Activated T-cell treated with anti-CD3 and anti-CD28 coated beads, Interleukin-2, amount 50 U/mL, for 24 hours (primary cell): ENCODE measurements around the gene BAIAP2L1.
"Not testable (repeated sequence)": the region's sequence is repeated elsewhere in the genome, so short reads cannot be mapped to it uniquely, and the experiment has no call there.

ENCODE experiments used
- DNase-seq: peaks from one replicate; pipeline ENCODE4 v3.0.0-alpha.2; 2020
- H3K27ac Mint-ChIP-seq: 2 replicates; pipeline ENCODE4 v1.8.0; 2020; ENCODE audit warnings: mild to moderate bottlenecking, mixed read lengths
- H3K27me3 Mint-ChIP-seq: 2 replicates; pipeline ENCODE4 v1.8.0; 2020; ENCODE audit warnings: mixed read lengths
- H3K36me3 Mint-ChIP-seq: 2 replicates; pipeline ENCODE4 v1.8.0; 2020; ENCODE audit warnings: low read depth, mixed read lengths
- H3K4me1 Mint-ChIP-seq: 2 replicates; pipeline ENCODE4 v1.8.0; 2020; ENCODE audit warnings: low read depth, mixed read lengths
- H3K4me3 Mint-ChIP-seq: 2 replicates; pipeline ENCODE4 v1.8.0; 2020; ENCODE audit warnings: mild to moderate bottlenecking, moderate library complexity, mixed read lengths
- H3K9me3 Mint-ChIP-seq: 2 replicates; pipeline ENCODE4 v1.8.0; 2020; ENCODE audit warnings: mixed read lengths

The BAIAP2L1 gene

GRCh38 chr7:98413655-98414054 is 12.8 kb upstream of the BAIAP2L1 start:
- not testable (repeated sequence) for DNase-seq, H3K4me1 Mint-ChIP-seq, H3K27ac Mint-ChIP-seq, H3K9me3 Mint-ChIP-seq, H3K36me3 Mint-ChIP-seq, H3K4me3 Mint-ChIP-seq
- H3K27me3 Mint-ChIP-seq, result peaks cover 11% of the 10 kb centered on the region

DNA sequence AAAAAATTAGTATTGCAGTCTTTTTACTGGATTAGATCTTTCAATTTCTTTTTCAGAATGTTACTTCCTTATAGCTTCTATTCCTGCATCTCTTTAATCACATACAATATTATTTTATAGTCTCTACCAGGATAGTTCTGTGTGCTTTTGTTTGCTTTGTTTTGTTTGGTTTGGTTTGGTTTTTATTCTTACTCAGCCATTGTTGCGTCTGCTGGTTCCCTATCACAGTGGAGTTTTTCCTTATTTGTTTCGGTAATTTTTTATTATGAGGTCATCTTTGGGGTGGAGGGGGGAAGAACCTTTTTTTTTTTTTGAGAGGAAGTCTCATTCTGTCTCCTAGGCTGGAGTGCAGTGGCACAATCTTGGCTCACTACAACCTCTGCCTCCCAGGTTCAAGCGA is 9.0 kb upstream of the BAIAP2L1 start:
- Mint-ChIP-seq H3K4me3 (no peak overlapping the region), H3K27me3 (peaks cover 3% of the 10 kb centered on the region), H3K36me3 (no peaks in the 10 kb centered on the region), H3K9me3 (no peaks in the 10 kb centered on the region), H3K4me1 (no peaks in the 10 kb centered on the region), H3K27ac (no peak overlapping the region)
- no peak for DNase-seq

DNA sequence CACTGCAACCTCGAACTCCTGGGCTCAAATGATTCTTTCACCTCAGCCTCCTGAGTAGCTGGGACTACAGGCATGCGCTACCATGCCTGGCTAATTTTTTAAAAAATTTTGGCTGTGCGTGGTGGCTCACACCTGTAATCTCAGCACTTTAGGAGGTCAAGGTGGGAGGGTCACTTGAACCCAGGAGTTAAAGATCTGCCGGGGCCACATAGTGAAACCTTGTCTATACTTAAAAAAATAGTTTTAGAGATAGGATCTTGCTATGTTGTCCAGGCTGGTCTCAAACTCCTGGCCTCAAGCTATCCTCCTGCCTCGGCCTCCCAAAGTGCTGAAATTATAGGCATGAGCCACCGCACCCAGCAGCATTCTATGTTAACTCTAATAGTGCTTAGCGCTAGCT is 7.3 kb upstream of the BAIAP2L1 start:
- not testable (repeated sequence) for H3K4me3 Mint-ChIP-seq, H3K27me3 Mint-ChIP-seq, H3K27ac Mint-ChIP-seq, H3K4me1 Mint-ChIP-seq, H3K36me3 Mint-ChIP-seq, H3K9me3 Mint-ChIP-seq, DNase-seq

DNA sequence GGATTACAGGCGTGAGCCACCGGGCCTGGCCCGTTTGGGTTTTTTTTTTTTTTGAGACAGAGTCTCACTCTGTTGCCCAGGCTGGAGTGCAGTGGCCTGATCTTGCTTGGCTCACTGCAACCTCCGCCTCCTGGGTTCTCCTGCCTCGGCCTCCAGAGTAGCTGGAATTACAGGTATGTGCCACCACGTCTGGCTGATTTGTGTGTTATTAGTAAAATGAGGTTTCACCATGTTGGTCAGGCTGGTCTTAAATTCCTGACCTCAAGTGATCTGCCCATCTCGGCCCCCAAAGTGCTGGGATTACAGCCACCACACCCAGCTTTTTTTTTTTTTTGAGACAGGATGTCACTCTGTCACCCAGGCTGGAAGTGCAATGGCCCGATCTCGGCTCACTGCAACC is 5.9 kb upstream of the BAIAP2L1 start:
- Mint-ChIP-seq H3K4me3 (no peak overlapping the region), H3K27me3 (peaks cover 5% of the 10 kb centered on the region), H3K27ac (no peak overlapping the region), H3K9me3 (no peaks in the 10 kb centered on the region), H3K4me1 (no peaks in the 10 kb centered on the region), H3K36me3 (no peaks in the 10 kb centered on the region)
- no peak for DNase-seq

GRCh38 chr7:98404840-98405239 is 4.0 kb upstream of the BAIAP2L1 start:
- Mint-ChIP-seq H3K4me3 (no peak overlapping the region), H3K27ac (no peak overlapping the region), H3K4me1 (peaks cover 3% of the 10 kb centered on the region), H3K27me3 (peaks cover 8% of the 10 kb centered on the region), H3K36me3 (no peaks in the 10 kb centered on the region), H3K9me3 (no peaks in the 10 kb centered on the region)
- no peak for DNase-seq

DNA sequence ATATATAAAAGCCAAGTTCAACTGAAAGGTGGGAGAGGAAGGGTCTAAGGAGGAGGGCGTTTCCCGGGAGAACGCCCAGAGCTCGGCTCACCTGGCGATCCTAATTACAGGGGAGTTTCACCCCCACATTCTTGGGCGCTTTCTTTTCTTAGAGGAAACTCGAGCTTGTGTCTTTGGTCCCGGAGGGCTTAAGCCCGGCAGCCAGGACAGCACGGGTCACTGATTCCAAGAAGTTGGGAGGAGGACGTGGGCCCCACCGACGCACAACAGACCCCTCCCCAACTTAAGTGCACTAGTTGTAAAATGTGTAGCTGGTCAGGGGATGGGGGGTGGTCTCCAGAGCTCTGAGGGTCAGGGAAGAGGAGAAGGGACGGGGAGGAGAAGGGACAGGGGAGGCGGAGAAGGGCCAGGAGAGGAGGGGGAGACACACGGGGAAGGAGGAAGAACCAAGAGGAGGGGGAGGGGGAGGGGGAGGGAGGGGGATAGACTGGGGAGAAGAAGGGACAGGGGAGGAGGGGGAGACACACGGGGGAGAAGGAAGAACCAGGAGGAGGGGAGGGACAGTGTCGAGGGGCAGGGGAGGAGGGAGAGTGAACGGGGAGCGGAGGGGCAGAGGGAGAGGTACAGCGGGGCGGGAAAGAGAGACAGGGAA is 874 bp downstream of the BAIAP2L1 start:
- no peaks in the 10 kb centered on the region for H3K9me3 Mint-ChIP-seq
- H3K4me3 Mint-ChIP-seq, result no peak overlapping the region
- peaks cover 26% of the 10 kb centered on the region for H3K27me3 Mint-ChIP-seq
- DNase-seq, result no peak
- no peak overlapping the region for H3K27ac Mint-ChIP-seq
- no peaks in the 10 kb centered on the region for H3K36me3 Mint-ChIP-seq
- H3K4me1 Mint-ChIP-seq, result peaks cover 7% of the 10 kb centered on the region

DNA sequence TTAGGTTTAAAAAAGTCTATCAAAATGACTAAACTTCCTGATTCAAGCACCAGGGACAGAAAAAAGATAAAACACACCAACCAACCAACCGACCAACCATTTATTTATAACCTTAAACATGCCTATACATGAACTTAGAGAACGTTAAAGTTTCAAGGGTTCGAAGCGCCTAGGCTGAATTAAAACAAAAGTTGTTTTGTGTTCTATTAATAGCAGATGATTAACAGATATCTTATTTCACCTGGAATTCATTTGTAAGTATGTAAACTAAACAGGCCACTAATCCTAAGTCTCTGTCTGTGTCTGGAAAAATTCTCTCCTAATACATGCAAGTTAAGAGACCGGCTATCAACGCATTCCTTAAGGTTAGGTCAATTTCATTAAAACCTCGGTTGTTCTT is 1.4 kb downstream of the BAIAP2L1 start:
- no peak overlapping the region for H3K4me3 Mint-ChIP-seq
- peaks cover 7% of the 10 kb centered on the region for H3K4me1 Mint-ChIP-seq
- no peak for DNase-seq
- H3K36me3 Mint-ChIP-seq, result no peaks in the 10 kb centered on the region
- H3K27me3 Mint-ChIP-seq, result peaks cover 26% of the 10 kb centered on the region
- no peak overlapping the region for H3K27ac Mint-ChIP-seq
- no peaks in the 10 kb centered on the region for H3K9me3 Mint-ChIP-seq

- Mint-ChIP-seq H3K9me3 (no peaks in the 10 kb centered on the region), H3K27me3 (peaks cover 26% of the 10 kb centered on the region), H3K27ac (no peak overlapping the region), H3K4me3 (no peak overlapping the region), H3K4me1 (peaks cover 7% of the 10 kb centered on the region), H3K36me3 (no peaks in the 10 kb centered on the region)
- no peak for DNase-seq
These were observed 2.1 kb downstream of the BAIAP2L1 start for GRCh38 chr7:98398567-98399372.

- Mint-ChIP-seq H3K4me3 (no peak overlapping the region), H3K4me1 (peaks cover 7% of the 10 kb centered on the region), H3K36me3 (no peaks in the 10 kb centered on the region), H3K27ac (no peak overlapping the region), H3K9me3 (no peaks in the 10 kb centered on the region), H3K27me3 (peaks cover 22% of the 10 kb centered on the region)
- no peak for DNase-seq
These were observed 4.1 kb downstream of the BAIAP2L1 start for GRCh38 chr7:98396768-98397167.

- H3K4me1 Mint-ChIP-seq, result peaks cover 4% of the 10 kb centered on the region
- H3K27me3 Mint-ChIP-seq, result peaks cover 23% of the 10 kb centered on the region
- no peaks in the 10 kb centered on the region for H3K9me3 Mint-ChIP-seq
- H3K27ac Mint-ChIP-seq, result no peak overlapping the region
- no peak for DNase-seq
- no peak overlapping the region for H3K4me3 Mint-ChIP-seq
- H3K36me3 Mint-ChIP-seq, result no peaks in the 10 kb centered on the region
These were observed 4.9 kb downstream of the BAIAP2L1 start for GRCh38 chr7:98395951-98396350.

DNA sequence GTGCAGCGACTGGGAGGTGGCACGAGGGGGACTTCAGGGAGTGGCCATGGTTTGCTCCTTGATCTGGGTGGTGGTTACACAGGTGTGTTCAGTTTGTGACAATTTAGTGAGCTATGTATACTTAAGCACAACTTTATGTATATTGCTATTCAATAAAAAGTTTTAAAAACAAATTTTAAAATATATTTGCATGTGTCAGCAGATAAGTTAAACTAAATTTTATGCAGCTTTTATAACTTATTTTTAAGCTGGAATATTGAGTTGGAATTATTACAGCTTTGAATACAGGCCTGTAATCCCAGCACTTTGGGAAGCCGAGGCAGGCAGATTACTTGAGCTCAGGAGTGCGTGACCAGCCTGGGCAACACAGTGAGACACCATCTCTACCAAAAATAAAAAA is 5.4 kb downstream of the BAIAP2L1 start:
- H3K27me3 Mint-ChIP-seq, result peaks cover 23% of the 10 kb centered on the region
- no peak overlapping the region for H3K4me3 Mint-ChIP-seq
- no peak overlapping the region for H3K27ac Mint-ChIP-seq
- no peak for DNase-seq
- no peaks in the 10 kb centered on the region for H3K9me3 Mint-ChIP-seq
- H3K36me3 Mint-ChIP-seq, result no peaks in the 10 kb centered on the region
- peaks cover 4% of the 10 kb centered on the region for H3K4me1 Mint-ChIP-seq

- H3K4me1 Mint-ChIP-seq, result peaks cover 1% of the 10 kb centered on the region
- no peak overlapping the region for H3K27ac Mint-ChIP-seq
- H3K9me3 Mint-ChIP-seq, result no peaks in the 10 kb centered on the region
- no peaks in the 10 kb centered on the region for H3K36me3 Mint-ChIP-seq
- no peak overlapping the region for H3K4me3 Mint-ChIP-seq
- no peak for DNase-seq
- H3K27me3 Mint-ChIP-seq, result peaks cover 17% of the 10 kb centered on the region
These were observed 6.5 kb downstream of the BAIAP2L1 start for GRCh38 chr7:98394377-98394836.

DNA sequence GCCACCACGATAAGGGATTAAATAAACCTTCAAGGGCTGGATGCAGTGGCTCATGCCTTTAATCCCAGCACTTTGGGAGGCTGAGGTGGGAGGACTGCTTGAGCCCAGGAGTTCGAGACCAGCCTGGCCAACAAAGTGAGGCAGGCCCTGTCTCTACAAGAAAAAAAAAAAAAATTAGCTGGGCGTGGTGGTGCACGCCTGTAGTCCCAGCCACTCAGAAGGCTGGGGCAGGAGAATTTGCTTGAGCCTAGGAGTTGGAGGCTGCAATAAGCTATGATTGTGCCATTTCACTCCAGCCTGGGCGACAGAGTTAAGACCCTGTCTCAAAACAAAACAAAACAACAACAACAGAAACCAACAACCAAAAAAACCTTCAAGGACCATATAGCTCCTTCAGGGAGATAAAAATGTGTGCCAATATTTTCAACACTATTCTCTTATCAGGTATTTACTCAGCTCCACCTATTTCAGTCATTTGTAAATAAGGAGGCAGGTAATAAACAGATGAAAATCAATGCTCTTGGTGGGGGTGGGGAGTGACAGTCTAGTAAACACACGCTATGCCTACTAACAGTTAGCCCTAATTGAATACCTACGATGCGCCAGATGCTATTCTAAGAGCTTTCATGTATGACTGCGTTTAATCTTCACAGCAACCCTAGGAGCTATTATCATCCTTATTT is 13.2 kb downstream of the BAIAP2L1 start:
- Mint-ChIP-seq H3K27me3 (peaks cover 3% of the 10 kb centered on the region), H3K9me3 (no peaks in the 10 kb centered on the region), H3K4me1 (no peaks in the 10 kb centered on the region), H3K36me3 (no peaks in the 10 kb centered on the region), H3K4me3 (no peak overlapping the region), H3K27ac (no peak overlapping the region)
- DNase-seq, result no peak

GRCh38 chr7:98387131-98387530 is 13.8 kb downstream of the BAIAP2L1 start:
- no peak for DNase-seq
- Mint-ChIP-seq H3K4me1 (no peaks in the 10 kb centered on the region), H3K36me3 (no peaks in the 10 kb centered on the region), H3K4me3 (no peak overlapping the region), H3K27ac (no peak overlapping the region), H3K27me3 (peaks cover 3% of the 10 kb centered on the region), H3K9me3 (no peaks in the 10 kb centered on the region)

- not testable (repeated sequence) for H3K27me3 Mint-ChIP-seq, H3K27ac Mint-ChIP-seq, DNase-seq
These were observed 15.4 kb downstream of the BAIAP2L1 start for GRCh38 chr7:98385532-98385931.

More at GRCh38 chr7:98385532-98385931, 15.4 kb downstream of the BAIAP2L1 start:
- H3K36me3 Mint-ChIP-seq, H3K4me3 Mint-ChIP-seq, H3K9me3 Mint-ChIP-seq, H3K4me1 Mint-ChIP-seq: not testable (repeated sequence)
